Measurements from ENCODE around the gene GRIN2A.

The GRIN2A gene

GRCh38 chr16:9805109-9805508 is 377.1 kb downstream of the GRIN2A start:
- DNase-seq, result no peak

DNA sequence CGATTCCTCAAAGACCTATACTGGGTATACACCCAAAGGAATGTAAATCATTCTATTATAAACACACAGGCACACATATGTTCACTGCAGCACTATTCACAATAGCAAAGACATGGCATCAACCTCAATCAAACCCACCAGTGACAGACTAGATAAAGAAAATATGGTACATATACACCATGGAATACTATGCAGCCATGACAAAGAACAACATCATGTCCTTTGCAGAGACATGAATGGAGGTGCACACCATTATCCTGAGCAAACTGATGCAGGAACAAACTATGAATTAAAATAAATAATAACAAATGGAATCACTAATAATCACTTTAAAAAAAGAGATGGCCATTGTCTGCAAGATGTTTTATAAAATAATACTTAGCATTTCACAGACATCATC is 380.1 kb downstream of the GRIN2A start:
- no peak for DNase-seq

DNA sequence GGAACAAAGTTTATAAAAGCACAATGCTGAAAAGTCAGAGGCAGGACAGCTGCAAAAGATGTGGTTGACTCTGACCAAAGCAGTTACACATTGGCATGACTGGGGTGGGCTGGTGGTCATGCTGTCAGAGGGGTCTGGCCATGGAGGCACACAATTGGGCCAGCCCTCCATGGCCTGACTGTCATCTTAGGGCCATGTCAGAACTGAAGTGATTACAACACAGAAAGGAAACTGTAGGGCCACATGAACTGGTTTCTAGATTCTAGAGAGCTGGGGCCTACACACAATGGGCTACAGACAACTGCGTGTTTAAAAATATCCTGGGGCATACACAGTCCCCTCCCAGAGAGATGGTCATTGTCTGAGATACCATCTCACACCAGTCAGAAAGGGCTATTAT is 380.6 kb downstream of the GRIN2A start:
- DNase-seq, result no peak

DNA sequence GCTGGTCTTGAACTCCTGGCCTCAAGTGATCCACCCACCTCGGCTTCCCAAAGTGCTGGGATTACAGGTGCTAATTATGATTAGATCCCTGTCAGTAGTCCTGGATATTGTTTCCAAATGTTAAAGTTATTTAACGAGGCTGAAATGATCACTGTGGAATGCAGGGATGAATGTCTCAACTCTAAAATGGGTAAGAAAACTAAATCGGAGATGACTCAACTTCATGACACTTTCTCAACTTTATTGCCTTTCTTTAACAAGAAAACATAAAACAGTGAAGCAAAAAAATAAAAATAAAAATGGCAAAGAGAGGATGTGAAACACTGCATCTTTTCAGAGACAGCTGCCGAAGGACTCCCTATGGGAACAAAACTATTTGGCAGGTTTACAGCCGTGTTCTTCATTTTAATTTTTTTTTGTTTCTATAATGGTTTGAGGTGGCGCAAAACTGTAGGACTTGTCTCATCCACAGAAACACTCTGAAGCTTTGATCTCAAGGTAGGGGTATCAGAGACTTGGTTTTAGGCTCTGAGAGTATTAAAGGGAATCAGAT is 382.0 kb downstream of the GRIN2A start:
- DNase-seq, result peak; percentile 31

GRCh38 chr16:9798952-9799580 is 383.2 kb downstream of the GRIN2A start:
- DNase-seq, result no peak

DNA sequence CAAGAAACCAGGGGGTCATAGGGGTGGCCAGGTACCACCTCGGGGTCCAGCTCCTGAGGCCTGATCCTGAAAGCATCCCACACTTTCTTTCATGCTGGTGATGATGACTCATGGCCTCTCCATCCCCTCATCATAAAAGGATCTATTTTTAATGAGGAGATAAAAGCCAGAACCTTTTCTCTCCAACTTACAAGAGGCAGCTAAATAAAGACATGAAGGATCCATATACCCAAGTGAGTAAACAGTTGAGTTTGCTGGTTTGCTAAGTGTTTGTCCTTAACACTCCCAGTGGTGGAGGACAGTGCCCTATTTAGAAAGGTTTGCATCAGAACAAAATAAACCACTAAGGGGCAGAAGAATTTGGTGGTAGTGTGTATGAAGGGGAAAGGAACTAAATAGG is 383.8 kb downstream of the GRIN2A start:
- DNase-seq, result no peak

DNA sequence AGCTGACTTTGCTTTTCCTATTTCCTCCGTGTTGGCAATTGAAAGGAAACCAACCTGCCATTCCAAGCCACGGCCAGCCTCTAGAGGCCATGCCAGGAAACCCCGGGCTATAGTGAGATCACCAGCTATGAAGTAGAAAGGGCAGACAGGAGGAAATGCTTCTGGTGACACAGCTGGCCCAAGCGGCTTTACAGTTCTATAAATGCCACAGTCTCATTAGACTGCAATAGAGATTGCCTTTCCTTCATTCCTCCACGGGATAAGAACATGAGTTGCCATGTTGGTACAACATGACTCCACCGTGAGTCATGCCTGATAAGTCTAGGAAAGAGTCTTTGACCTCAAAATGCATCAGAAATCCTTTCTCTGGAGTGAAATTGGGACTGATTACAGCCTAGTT is 384.9 kb downstream of the GRIN2A start:
- DNase-seq, result peak; percentile 87

- DNase-seq, result no peak
These were observed 388.6 kb downstream of the GRIN2A start for GRCh38 chr16:9793623-9794022.

DNA sequence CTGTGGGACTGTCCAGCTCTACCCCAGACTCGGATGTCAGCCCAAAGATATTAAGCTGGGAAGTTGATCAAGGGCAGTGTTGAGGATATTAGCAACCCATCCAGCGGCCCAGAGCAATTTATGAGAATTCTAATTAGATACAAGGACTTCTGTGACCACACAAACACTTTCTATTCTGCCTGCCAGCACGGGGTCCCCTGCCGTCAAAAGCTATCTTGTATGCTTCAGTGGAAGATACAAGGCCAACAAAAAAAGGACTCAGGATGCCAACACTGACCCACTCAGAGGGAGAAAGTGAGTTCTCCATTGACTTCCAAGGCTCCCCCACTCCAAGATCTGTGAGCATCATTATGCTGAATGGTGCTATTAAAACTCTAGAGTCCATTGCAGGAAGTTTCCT is 390.7 kb downstream of the GRIN2A start:
- no peak for DNase-seq

DNA sequence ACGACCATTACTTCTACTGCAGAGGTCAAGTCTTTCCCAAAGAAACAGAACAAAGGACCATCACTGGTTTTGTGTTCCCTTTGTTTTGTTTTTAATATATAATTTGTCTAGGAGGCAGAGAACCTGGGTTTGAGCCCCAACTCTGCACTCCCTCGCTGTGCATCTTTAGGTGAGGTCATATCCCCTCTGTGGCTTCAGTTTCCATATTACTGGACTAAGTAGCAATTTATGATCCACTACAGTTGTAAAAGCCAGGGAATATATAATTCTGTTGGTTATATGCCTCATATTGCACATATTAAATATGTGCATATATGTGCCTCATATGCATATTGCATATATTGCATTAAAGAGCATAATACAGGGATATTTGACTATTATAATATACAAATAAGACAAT is 392.0 kb downstream of the GRIN2A start:
- no peak for DNase-seq

DNA sequence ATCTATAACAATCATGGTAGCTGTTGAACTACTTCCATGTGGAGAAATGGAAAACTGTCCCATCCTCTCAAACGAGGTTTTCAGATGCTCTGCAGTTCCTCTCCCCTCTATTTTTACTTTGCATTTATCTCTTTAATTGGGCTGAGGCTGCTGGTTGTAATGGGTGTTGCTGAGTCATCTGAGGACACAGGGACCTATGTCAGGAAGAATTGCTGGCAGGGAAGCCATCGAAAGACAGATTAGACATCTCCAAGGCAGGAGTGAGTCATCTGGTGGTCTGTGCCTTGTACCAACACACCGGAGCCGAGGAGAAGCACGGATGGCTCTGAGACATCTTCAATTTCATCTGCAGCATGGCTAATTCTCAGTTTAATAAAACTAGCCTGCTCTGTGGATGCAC is 394.5 kb downstream of the GRIN2A start:
- peak; percentile 61 for DNase-seq

DNA sequence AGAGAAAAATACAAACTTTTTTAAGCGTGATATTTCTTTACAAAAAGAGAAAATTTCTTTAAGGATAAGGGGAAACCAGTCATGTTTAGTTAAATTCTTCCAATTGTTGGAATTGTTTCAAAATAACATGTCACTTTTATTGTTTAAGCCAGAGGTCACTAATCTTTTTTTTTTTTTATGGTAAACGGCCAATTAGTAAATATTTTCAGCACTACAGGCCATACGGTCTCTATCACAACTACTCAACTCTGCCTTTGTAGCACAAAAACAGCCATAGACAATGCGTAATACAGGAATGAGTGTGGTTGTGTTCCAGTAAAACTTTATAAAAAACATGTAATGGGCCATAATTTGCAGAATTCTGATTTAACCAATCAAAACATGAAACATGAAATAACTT is 401.4 kb downstream of the GRIN2A start:
- no peak for DNase-seq

DNA sequence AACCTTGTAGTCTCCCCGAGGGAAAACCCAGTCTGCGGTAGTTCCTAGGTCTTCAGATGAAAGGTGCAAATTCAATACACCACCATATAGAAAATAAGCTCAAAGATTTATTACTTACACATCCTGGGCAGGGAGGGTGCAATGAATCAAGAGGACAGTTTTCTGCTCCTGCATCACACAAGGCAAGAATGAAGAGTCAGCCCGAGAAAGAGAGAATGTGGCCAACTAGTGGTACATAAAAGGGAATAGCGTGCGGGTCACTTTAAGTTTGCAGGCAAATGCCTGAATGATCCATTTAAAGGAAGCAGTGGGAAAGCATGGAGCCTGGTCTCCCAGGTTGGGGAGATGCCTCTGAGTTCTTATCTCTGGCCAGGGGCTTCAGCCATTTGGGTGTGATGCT is 403.4 kb downstream of the GRIN2A start:
- no peak for DNase-seq

DNA sequence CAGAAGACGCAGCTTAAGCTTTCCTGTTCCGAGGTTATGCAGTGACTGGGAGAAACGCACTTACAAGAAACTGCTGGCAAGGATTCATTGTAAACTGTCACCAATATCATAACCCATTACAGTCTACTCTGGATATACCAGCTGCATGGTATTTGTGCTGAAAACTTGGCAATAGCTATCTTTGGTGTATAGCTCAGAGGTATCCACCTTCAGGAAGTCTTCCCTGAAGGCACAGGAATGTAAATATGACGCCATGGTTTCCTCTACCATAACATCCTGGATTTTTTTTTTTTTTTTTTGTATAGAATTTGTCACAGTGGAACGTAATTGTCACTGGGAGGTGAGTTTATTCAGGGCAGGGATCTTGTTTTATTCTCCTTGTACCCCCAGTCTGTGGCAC is 406.2 kb downstream of the GRIN2A start:
- no peak for DNase-seq

DNA sequence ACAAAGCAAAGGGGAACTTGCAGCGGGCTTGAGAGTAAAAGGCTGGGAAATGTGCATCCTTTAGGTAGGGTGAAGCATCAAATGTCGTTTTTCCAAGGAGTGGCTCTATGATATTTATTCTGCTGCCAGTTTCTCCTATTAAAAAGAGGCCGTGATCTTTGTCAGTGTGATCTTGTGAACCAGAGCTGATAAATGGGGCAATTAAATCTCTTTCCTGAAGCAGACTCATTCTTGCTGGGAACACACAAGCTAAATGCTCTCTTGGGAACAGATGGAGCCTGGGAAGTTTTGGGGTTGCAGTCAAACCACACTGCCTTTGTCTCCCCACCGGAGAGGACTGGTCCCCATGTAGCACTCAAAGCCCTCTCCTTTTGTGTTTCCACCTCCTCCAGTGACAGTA is 408.9 kb downstream of the GRIN2A start:
- DNase-seq, result no peak

DNA sequence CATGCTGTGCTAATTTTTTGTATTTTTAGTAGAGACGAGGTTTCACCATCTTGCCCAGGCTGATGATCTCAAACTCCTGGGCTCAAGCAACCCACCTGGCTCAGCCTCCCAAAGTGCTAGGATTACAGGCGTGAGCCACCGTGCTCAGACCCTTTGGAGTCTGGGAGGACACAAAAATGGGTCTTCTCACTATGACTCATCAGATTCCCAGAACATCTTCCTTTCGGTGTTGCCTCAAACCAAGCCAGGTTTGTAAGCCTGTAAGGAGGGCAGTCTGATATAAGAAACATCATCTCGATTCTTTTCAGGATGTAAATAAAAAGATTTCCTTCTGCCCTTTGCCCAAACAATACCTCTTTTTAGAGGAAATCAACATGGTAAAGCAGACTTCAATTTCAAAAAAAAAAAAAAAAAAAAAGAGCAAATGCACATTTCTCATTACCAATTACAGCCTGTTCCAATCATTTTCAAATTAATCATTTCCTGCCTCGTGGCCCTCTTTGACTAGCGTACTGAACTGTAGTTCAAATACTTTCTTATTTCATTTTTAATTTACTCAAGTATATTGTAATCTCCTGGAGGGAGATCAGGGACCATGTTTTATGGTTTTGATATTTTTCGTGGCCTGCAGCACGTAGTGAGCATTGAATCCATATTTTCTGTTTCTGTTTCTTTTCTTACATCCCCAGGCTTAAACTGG is 409.6 kb downstream of the GRIN2A start:
- DNase-seq, result peak; percentile 4

DNA sequence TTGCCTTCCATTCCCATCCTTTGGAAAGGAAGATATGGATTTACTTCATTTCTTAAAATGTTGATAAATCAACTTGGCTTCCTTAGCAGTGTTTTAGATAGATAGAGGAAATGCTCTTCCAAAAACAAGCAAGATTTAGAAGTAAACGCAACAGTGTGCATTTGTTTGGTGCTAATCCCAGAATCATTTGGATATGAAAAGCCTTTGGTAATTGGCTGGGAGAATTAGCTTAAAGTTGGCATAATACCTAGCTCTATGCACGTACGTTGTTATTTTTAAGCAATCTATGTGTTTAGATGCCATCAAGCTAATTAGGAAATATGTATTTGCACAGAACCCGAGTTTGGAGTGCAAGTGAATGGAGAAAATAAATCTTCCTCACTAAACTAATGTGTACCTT is 415.3 kb downstream of the GRIN2A start:
- DNase-seq, result no peak

DNA sequence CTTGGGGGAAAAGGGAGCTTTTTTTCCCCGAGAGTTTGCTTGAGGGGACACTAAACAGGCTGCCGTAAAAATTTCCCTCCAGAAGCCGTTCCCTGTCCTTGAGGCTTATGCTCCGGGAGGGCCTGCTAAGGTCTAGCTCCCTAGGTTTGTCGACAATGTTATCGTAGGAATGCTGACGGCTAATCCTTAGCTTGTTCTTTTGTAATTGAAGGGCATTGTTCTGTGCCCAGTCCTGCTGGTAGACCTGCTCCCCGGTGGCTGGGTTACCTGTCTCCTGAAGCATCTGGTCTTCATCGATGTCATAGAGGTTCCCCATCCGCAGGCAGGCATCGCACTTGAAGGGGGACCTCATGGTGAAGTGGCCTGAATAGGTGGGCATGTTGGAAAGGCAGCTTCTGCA is 418.7 kb downstream of the GRIN2A start:
- no peak for DNase-seq

- no peak for DNase-seq
These were observed 420.4 kb downstream of the GRIN2A start for GRCh38 chr16:9761870-9762269.

DNA sequence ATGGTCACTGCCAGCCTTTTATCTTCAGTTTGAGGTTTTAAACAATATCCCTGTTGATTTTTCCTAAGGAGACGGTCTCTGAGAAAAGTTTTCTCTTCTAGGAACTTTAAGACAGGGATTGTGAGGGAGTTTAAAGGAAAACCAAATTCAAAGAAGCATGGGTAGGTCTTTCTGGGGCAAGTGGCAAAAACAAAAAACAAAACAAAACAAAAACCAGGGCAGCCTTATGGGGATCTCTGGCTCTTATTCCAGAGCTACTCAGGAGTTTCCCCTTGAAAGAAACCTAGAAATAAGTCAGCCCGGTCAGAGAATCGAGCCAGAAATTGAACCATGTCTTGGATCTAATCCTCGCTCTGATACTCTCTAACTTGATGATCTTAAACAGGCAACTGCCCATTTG is 424.5 kb downstream of the GRIN2A start:
- no peak for DNase-seq

- DNase-seq, result no peak
These were observed 425.8 kb downstream of the GRIN2A start for GRCh38 chr16:9756434-9756833.

GRCh38 chr16:9755081-9755480 is 427.1 kb downstream of the GRIN2A start:
- DNase-seq, result no peak

GRCh38 chr16:9741776-9742175 is 440.5 kb downstream of the GRIN2A start:
- DNase-seq, result no peak

DNA sequence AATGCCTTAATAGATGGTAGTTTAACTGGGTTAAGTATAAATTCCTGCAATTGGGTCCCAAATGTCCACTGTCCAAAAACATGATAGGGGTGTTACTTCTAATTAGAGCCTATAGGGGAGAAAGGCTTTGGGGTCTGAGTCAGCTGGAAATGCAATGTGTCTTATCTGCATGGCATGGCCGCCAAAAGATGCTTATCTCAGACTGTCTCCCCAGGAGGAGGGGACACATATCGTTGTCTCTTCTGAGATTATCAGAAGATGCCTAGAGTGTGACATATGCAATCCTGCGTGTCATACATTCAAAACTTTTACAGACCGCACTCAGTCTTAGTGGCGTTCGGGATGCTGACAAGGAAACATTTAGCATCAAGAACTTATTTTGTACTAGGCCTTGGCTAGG is 442.9 kb downstream of the GRIN2A start:
- no peak for DNase-seq

- DNase-seq, result no peak
These were observed 443.5 kb downstream of the GRIN2A start for GRCh38 chr16:9738690-9739089.

All from EL (cell line).